ENCODE data around the gene FKBP1A. TPM values are rescaled to one million over a fixed set of nuclear protein-coding genes. Genes with fewer than 3 reads are reported as not detected.

Gene FKBP1A
- total and polyA plus RNA-seq, 9 of the 15 experiments (the other 6 are each of a cell fraction or from before 2014, with no cell fraction given): 48.8 to 502 (median 89.6) TPM

GRCh38 chr20:1434571-1435336, 41.9 kb upstream of the FKBP1A start (continued):
- TF ChIP-seq ARNT (IDR thresholded peaks at IDR 0.05) (0 out of 4 replicates have a peak, but pooled peaks of 1 of the 2 experiments have one; percentile 14), RBM34 (IDR thresholded peaks at IDR 0.05; ENCODE audit: borderline replicate concordance, insufficient read depth, low read length) (no peak), MLLT1 (IDR thresholded peaks at IDR 0.05) (peak in 1 of 2 experiments; percentile 94; a peak in 2 of 4 replicates), EZH2 (IDR thresholded peaks at IDR 0.05; ENCODE audit: borderline replicate concordance, low read depth, low read length) (no peak), NFIC (IDR thresholded peaks at IDR 0.05) (peak; percentile 2; the same call in 1 of the 2 replicates), ZNF696 (CRISPR knock-in tag; conservative IDR thresholded peaks at IDR 0.05) (no peak), FIP1L1 (IDR thresholded peaks at IDR 0.05; ENCODE audit: low read depth, low read length, poor library complexity, severe bottlenecking) (no peak), RERE (CRISPR knock-in tag; IDR thresholded peaks at IDR 0.05; ENCODE audit: borderline replicate concordance) (no peak), CBX3 (IDR thresholded peaks at IDR 0.05; ENCODE audit: borderline replicate concordance in 1 of 2, low read length in 2 of 2) (no peak), EP300 (IDR thresholded peaks at IDR 0.05; ENCODE audit: low read length) (peak; percentile 62), SMAD2 (IDR thresholded peaks at IDR 0.05; ENCODE audit: low read depth, low read length) (no peak), TBL1XR1 (IDR thresholded peaks at IDR 0.05; ENCODE audit: low read length in 2 of 2) (peak in 1 of 2 experiments; percentile 11; a peak in 2 of 4 replicates), ETV6 (IDR thresholded peaks at IDR 0.05; ENCODE audit: borderline replicate concordance in 1 of 2, low read depth in 2 of 2, low read length in 1 of 2) (0 out of 4 replicates have a peak, but pooled peaks of 1 of the 2 experiments have one; percentile 30), ETV6 (CRISPR knock-in tag; IDR thresholded peaks at IDR 0.05; ENCODE audit: borderline replicate concordance) (no peak), ZBTB1 (CRISPR knock-in tag; IDR thresholded peaks at IDR 0.05; ENCODE audit: borderline replicate concordance, low read depth) (peak; percentile 99), CBX1 (IDR thresholded peaks at IDR 0.05; ENCODE audit: low read depth) (no peak), SMARCE1 (IDR thresholded peaks at IDR 0.05) (peak; percentile 57; the same call in 1 of the 2 replicates), HNRNPL (IDR thresholded peaks at IDR 0.05; ENCODE audit: low read depth, low read length) (no peak), ATF7 (IDR thresholded peaks at IDR 0.05) (peak; percentile 60), ZNF707 (CRISPR knock-in tag; conservative IDR thresholded peaks at IDR 0.05) (no peak), POLR2AphosphoS2 (IDR thresholded peaks at IDR 0.05; ENCODE audit: low read length) (no peak), RCOR1 (IDR thresholded peaks at IDR 0.05; ENCODE audit: borderline replicate concordance in 1 of 2, low read depth in 2 of 2, low read length in 2 of 2) (0 out of 4 replicates have a peak, but pooled peaks of 1 of the 2 experiments have one; percentile 21)

Data from K562 (cell line).